Endothelial cell of umbilical vein (primary cell): Measurements from ENCODE around the gene MUC5AC. TPM values are rescaled to one million over a fixed set of nuclear protein-coding genes. Genes with fewer than 3 reads are reported as not detected.

Experiments
- BruUV-seq: library from RNA; stranded (reverse); fragments of 400-500 nt; replicated peaks from 2 replicates; lab custom pipeline; 2021; lab: Mats Ljungman, UMichigan
- CTCF ChIA-PET: fragments of 300-600, 350-600 bp; sonication (Branson Sonifier 250); formaldehyde crosslinking; loops from one replicate; lab custom pipeline; 2021; ENCODE audit warnings: antibody characterized with exemption, inconsistent platforms; lab: Charles Lee
- POLR2A ChIA-PET: fragments of 300-600, 350-600 bp; sonication (Branson Sonifier 250); formaldehyde crosslinking; loops from one replicate; lab custom pipeline; 2021; ENCODE audit warnings: antibody characterized with exemption, inconsistent platforms; lab: Charles Lee
- DNase-seq: peaks from one replicate; pipeline ENCODE4 v3.0.0-alpha.2; 2011; ENCODE audit warnings: low read depth, low spot score
- FAIRE-seq: peaks from 2 replicates; lab custom pipeline; 2011; peaks lifted over from hg19 to GRCh38; lab: Jason Lieb, UNC
- H2AFZ ChIP-seq: 2 replicates; pipeline ENCODE4 v1.6.0; 2012; ENCODE audit warnings: low read depth, low read length, control low read depth, inconsistent platforms
- H3K27ac ChIP-seq: 2 replicates; pipeline ENCODE4 v1.5.1; 2011; ENCODE audit warnings: low read depth, mild to moderate bottlenecking, control low read depth, low read length, moderate library complexity; ENCODE audit not compliant: insufficient read depth
- H3K27me3 ChIP-seq, 2 experiments: 2 replicates each; pipeline versions ENCODE4 v1.6.0 to v1.6.1; 2011; ENCODE audit warnings: low read length in 2 of 2, mixed read lengths in 1 of 2; ENCODE audit not compliant: control insufficient read depth in 2 of 2, insufficient read depth in 2 of 2
- H3K36me3 ChIP-seq, 2 experiments: 2 replicates in 1 of 2; 3 replicates in 1 of 2; pipeline ENCODE4 v1.5.1; 2011; ENCODE audit warnings: low read length in 2 of 2, mild to moderate bottlenecking in 1 of 2, moderate library complexity in 1 of 2; ENCODE audit not compliant: control insufficient read depth in 2 of 2, insufficient read depth in 2 of 2; ENCODE audit errors: extremely low read depth in 1 of 2
- H3K4me1 ChIP-seq: 3 replicates; pipeline ENCODE4 v1.5.1; 2011; ENCODE audit warnings: mild to moderate bottlenecking, low read length; ENCODE audit not compliant: control insufficient read depth, insufficient read depth; ENCODE audit errors: extremely low read depth
- H3K4me2 ChIP-seq: 2 replicates; pipeline ENCODE4 v1.6.1; 2011; ENCODE audit warnings: low read length, control low read depth, mixed read lengths; ENCODE audit not compliant: insufficient read depth
- H3K4me3 ChIP-seq, 3 experiments: fragments of 200-600 bp in 1 of 3; sonication (generic), shearing (Covaris generic) in 1 of 3; replicated peaks in 1 of 3; 2 replicates each; pipeline ENCODE4 v1.5.1; 2011 to 2016; ENCODE audit warnings: control low read depth in 3 of 3, low read length in 3 of 3, mild to moderate bottlenecking in 2 of 3, inconsistent platforms in 1 of 3, low read depth in 1 of 3, moderate library complexity in 1 of 3; ENCODE audit not compliant: insufficient read depth in 1 of 3
- H3K79me2 ChIP-seq: 2 replicates; pipeline ENCODE4 v1.6.0; 2012; ENCODE audit warnings: low read length, inconsistent platforms; ENCODE audit not compliant: control insufficient read depth, insufficient read depth
- H3K9ac ChIP-seq: replicated peaks from 2 replicates; pipeline ENCODE3; 2011; ENCODE audit warnings: low read length, control low read depth; ENCODE audit not compliant: insufficient read depth; ENCODE audit errors: extremely low read depth
- H3K9me1 ChIP-seq: replicated peaks from 3 replicates; pipeline ENCODE4 v1.6.0; 2011; ENCODE audit warnings: mild to moderate bottlenecking, low read length; ENCODE audit not compliant: control insufficient read depth, insufficient read depth; ENCODE audit errors: extremely low read depth
- H3K9me3 ChIP-seq: replicated peaks from 2 replicates; pipeline ENCODE4 v1.5.1; 2012; ENCODE audit warnings: low read length, inconsistent platforms; ENCODE audit not compliant: control insufficient read depth, insufficient read depth
- H4K20me1 ChIP-seq: replicated peaks from 2 replicates; pipeline ENCODE3; 2011; ENCODE audit warnings: mild to moderate bottlenecking, low read length; ENCODE audit not compliant: control insufficient read depth, insufficient read depth; ENCODE audit errors: extremely low read depth
- EZH2 ChIP-seq: IDR thresholded peaks from 2 replicates; pipeline ENCODE4 v1.6.1; 2012; ENCODE audit warnings: borderline replicate concordance, low read depth, mild to moderate bottlenecking, moderate library complexity, low read length, inconsistent platforms; ENCODE audit not compliant: severe bottlenecking
- FOS ChIP-seq: IDR thresholded peaks from 2 replicates; pipeline ENCODE4 v1.6.1; 2011; ENCODE audit warnings: mild to moderate bottlenecking, low read length, moderate library complexity, borderline replicate concordance; ENCODE audit not compliant: insufficient read depth
- GATA2 ChIP-seq: IDR thresholded peaks from 2 replicates; pipeline ENCODE4 v1.7.0; 2011; ENCODE audit warnings: low read depth, mild to moderate bottlenecking, moderate library complexity, mixed read lengths, low read length; ENCODE audit not compliant: insufficient read length, insufficient read depth
- JUN ChIP-seq: IDR thresholded peaks from 2 replicates; pipeline ENCODE4 v1.6.1; 2011; ENCODE audit warnings: borderline replicate concordance, low read depth; ENCODE audit not compliant: insufficient read length, insufficient read depth
- MAX ChIP-seq: IDR thresholded peaks from 2 replicates; pipeline ENCODE4 v1.6.1; 2011; ENCODE audit not compliant: insufficient read depth, insufficient read length
- MYC ChIP-seq: IDR thresholded peaks from one replicate; pipeline ENCODE4 v1.6.1; 2011; ENCODE audit warnings: mild to moderate bottlenecking, low read depth, low read length
- POLR2A ChIP-seq: IDR thresholded peaks from 2 replicates; pipeline ENCODE4 v1.6.1; 2012; ENCODE audit warnings: low read depth, mild to moderate bottlenecking, control low read depth, low read length
- POLR2AphosphoS5 ChIP-seq: IDR thresholded peaks from 2 replicates; pipeline ENCODE4 v1.6.1; 2012; ENCODE audit warnings: low read depth, mild to moderate bottlenecking, control low read depth, low read length, moderate library complexity; ENCODE audit not compliant: insufficient read depth
- dilution Hi-C: fragments of 300-500 bp; cut with MboI; formaldehyde crosslinking; loops from one replicate; pipeline ENCODE4 v1.15.0; 2019; ENCODE audit warnings: low sequenced_read_pairs; ENCODE audit not compliant: extremely low pct_ligation_motif_present
- intact Hi-C: fragments of 100-400 bp; cut with micrococcal nuclease; formaldehyde crosslinking; loops from one replicate; pipeline ENCODE4 v1.10.0; 2022
- polyA plus RNA-seq, 4 experiments: library from polyadenylated mRNA; depleted of rRNA in 3 of 4; stranded (reverse) in 3 of 4; unstranded in 1 of 4; fragments of >200 nt; gene quantifications; 2 replicates each; pipeline versions ENCODE4 v1.2.1 to v1.2.3, GENCODE V29; 2011 to 2012; ENCODE audit warnings: missing spikeins in 1 of 4
- total RNA-seq: library from RNA; stranded (reverse); gene quantifications from 2 replicates; pipeline ENCODE4 v1.2.3, GENCODE V29; 2021
- TF ChIP-seq, protein P1 (sequence below), 2 donors: IDR thresholded peaks; 1 replicate in 1 of 2; 2 replicates in 1 of 2; pipeline ENCODE4 v1.5.1; 2011; ENCODE audit warnings: low read length in 2 of 2, mild to moderate bottlenecking in 2 of 2, moderate library complexity in 2 of 2, control low read depth in 1 of 2, inconsistent platforms in 1 of 2, low read depth in 1 of 2; ENCODE audit not compliant: insufficient read depth in 1 of 2; ENCODE audit errors: extremely low read depth in 1 of 2

MUC5AC gene
- total and polyA plus RNA-seq, 2 donors (not counting 3 experiments of a cell fraction or from before 2014, with no cell fraction given): not detected

GRCh38 chr11:1168256-1168655 lies 10.5 kb downstream of the MUC5AC start:
- Histone ChIP-seq H3K9ac (no peak overlapping the region), H2AFZ (no peak overlapping the region), H3K9me3 (no peaks in the 10 kb centered on the region), H3K4me1 (no peaks in the 10 kb centered on the region), H3K4me3 (no peak overlapping the region), H3K4me2 (no peak overlapping the region), H3K9me1 (no peaks in the 10 kb centered on the region), H3K27me3 (no peaks in the 10 kb centered on the region), H3K27ac (no peak overlapping the region), H3K36me3 (no peaks in the 10 kb centered on the region), H3K79me2 (no peaks in the 10 kb centered on the region), H4K20me1 (no peaks in the 10 kb centered on the region)
- FAIRE-seq (no peak), DNase-seq (no peak)
- TF ChIP-seq FOS (no peak), MYC (no peak), MAX (no peak), POLR2AphosphoS5 (no peak), GATA2 (no peak), POLR2A (no peak), EZH2 (no peak), JUN (no peak)
- TF ChIP-seq, protein P1, sequence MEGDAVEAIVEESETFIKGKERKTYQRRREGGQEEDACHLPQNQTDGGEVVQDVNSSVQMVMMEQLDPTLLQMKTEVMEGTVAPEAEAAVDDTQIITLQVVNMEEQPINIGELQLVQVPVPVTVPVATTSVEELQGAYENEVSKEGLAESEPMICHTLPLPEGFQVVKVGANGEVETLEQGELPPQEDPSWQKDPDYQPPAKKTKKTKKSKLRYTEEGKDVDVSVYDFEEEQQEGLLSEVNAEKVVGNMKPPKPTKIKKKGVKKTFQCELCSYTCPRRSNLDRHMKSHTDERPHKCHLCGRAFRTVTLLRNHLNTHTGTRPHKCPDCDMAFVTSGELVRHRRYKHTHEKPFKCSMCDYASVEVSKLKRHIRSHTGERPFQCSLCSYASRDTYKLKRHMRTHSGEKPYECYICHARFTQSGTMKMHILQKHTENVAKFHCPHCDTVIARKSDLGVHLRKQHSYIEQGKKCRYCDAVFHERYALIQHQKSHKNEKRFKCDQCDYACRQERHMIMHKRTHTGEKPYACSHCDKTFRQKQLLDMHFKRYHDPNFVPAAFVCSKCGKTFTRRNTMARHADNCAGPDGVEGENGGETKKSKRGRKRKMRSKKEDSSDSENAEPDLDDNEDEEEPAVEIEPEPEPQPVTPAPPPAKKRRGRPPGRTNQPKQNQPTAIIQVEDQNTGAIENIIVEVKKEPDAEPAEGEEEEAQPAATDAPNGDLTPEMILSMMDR (IDR thresholded peaks at IDR 0.05; ENCODE audit: extremely low read depth in 1 of 2, insufficient read depth in 1 of 2, low read depth in 1 of 2, low read length in 2 of 2): no peak
- intact Hi-C loops: no loop called here
- POLR2A ChIA-PET: no interaction called here
- CTCF ChIA-PET: no interaction called here
- dilution Hi-C loops: no loop called here
- BruUV-seq: no TSS peak
